DMS 273 treated with DMSO at 0.1 percent for 48 hours (cell line): ENCODE measurements around the gene SLC1A3.

Experiments
- DNase-seq: peaks from one replicate; lab custom pipeline; 2025; lab: John Stamatoyannopoulos, UW

The SLC1A3 gene

GRCh38 chr5:36658038-36658756, 51.8 kb downstream of the SLC1A3 start:
- DNase-seq = no peak

GRCh38 chr5:36659411-36659810, 53.0 kb downstream of the SLC1A3 start:
- no peak for DNase-seq

- no peak for DNase-seq
Observed at GRCh38 chr5:36660397-36661049, 54.1 kb downstream of the SLC1A3 start.

GRCh38 chr5:36661456-36662220, 55.2 kb downstream of the SLC1A3 start:
- DNase-seq = no peak

GRCh38 chr5:36662291-36662851, 56.0 kb downstream of the SLC1A3 start:
- no peak for DNase-seq

GRCh38 chr5:36664766-36665165, 58.4 kb downstream of the SLC1A3 start:
- DNase-seq = no peak

- DNase-seq = no peak
Observed at GRCh38 chr5:36665628-36666027, 59.2 kb downstream of the SLC1A3 start.

GRCh38 chr5:36666274-36666673, 59.9 kb downstream of the SLC1A3 start:
- no peak for DNase-seq

GRCh38 chr5:36666986-36667385, 60.6 kb downstream of the SLC1A3 start:
- no peak for DNase-seq

GRCh38 chr5:36667824-36668223, 61.4 kb downstream of the SLC1A3 start:
- DNase-seq = no peak

GRCh38 chr5:36669015-36669651, 62.7 kb downstream of the SLC1A3 start:
- no peak for DNase-seq

GRCh38 chr5:36670548-36670947, 64.1 kb downstream of the SLC1A3 start:
- no peak for DNase-seq

- no peak for DNase-seq
Observed at GRCh38 chr5:36675282-36675681, 68.9 kb downstream of the SLC1A3 start.

GRCh38 chr5:36679221-36679989, 73.0 kb downstream of the SLC1A3 start:
- no peak for DNase-seq

- no peak for DNase-seq
Observed at GRCh38 chr5:36680066-36680465, 73.7 kb downstream of the SLC1A3 start.

- no peak for DNase-seq
Observed at GRCh38 chr5:36681711-36682110, 75.3 kb downstream of the SLC1A3 start.

- DNase-seq = no peak
Observed at GRCh38 chr5:36682499-36682898, 76.1 kb downstream of the SLC1A3 start.

GRCh38 chr5:36683821-36684434, 77.5 kb downstream of the SLC1A3 start:
- DNase-seq = no peak

- DNase-seq = no peak
Observed at GRCh38 chr5:36685631-36686288, 79.4 kb downstream of the SLC1A3 start.

- no peak for DNase-seq
Observed at GRCh38 chr5:36686881-36687280, 80.5 kb downstream of the SLC1A3 start.
